GM23338 (cell line): Measurements from ENCODE around the gene NFIA. TPM values are rescaled to one million over a fixed set of nuclear protein-coding genes. Genes with fewer than 3 reads are reported as not detected.

Experiments used
- ATAC-seq: fragments of 200-7000 bp; cut with Tn5 transposase; 3 replicates; pipeline ENCODE4 v1.9.1; 2020
- DNase-seq: peaks from one replicate; pipeline ENCODE4 v3.0.0-alpha.2; 2015; ENCODE audit warnings: low spot score
- H2AFZ ChIP-seq: fragments of 200-600 bp; sonication (generic); 2 replicates; pipeline ENCODE4 v1.8.0; 2016; ENCODE audit warnings: antibody characterized with exemption, mild to moderate bottlenecking, moderate library complexity
- H3F3A ChIP-seq: fragments of 200-600 bp; sonication (generic); replicated peaks from 2 replicates; pipeline ENCODE4 v1.8.0; 2017; ENCODE audit warnings: antibody characterized with exemption, mixed run types, low read depth
- H3K27ac ChIP-seq: fragments of 200-600 bp; sonication (generic); 2 replicates; pipeline ENCODE4 v1.6.1; 2016; ENCODE audit warnings: low read depth
- H3K27me3 ChIP-seq: fragments of 200-600 bp; sonication (generic); 2 replicates; pipeline ENCODE4 v1.8.0; 2016; ENCODE audit warnings: mild to moderate bottlenecking, mixed run types, moderate library complexity; ENCODE audit not compliant: insufficient read depth
- H3K36me3 ChIP-seq: fragments of 200-600 bp; sonication (generic); 2 replicates; pipeline ENCODE4 v1.8.0; 2016; ENCODE audit warnings: mild to moderate bottlenecking; ENCODE audit not compliant: insufficient read depth
- H3K4me1 ChIP-seq: fragments of 200-600 bp; sonication (generic); 2 replicates; pipeline ENCODE4 v1.8.0; 2016; ENCODE audit warnings: mild to moderate bottlenecking, moderate library complexity; ENCODE audit not compliant: insufficient read depth
- H3K4me2 ChIP-seq: fragments of 200-600 bp; sonication (generic); 2 replicates; pipeline ENCODE4 v1.7.1; 2017; ENCODE audit warnings: mixed run types
- H3K4me3 ChIP-seq: fragments of 200-600 bp; sonication (generic); 2 replicates; pipeline ENCODE4 v1.6.1; 2016; ENCODE audit warnings: mixed run types
- H3K79me2 ChIP-seq: fragments of 200-600 bp; sonication (generic); replicated peaks from 2 replicates; pipeline ENCODE4 v1.8.0; 2017; ENCODE audit warnings: mild to moderate bottlenecking; ENCODE audit not compliant: insufficient read depth
- H3K9me2 ChIP-seq: fragments of 200-600 bp; sonication (generic); 2 replicates; pipeline ENCODE4 v1.8.0; 2017; ENCODE audit not compliant: insufficient read depth
- H4K20me1 ChIP-seq: fragments of 200-600 bp; sonication (generic); replicated peaks from 2 replicates; pipeline ENCODE4 v1.8.0; 2017; ENCODE audit warnings: mild to moderate bottlenecking; ENCODE audit not compliant: insufficient read depth
- H3K27ac Mint-ChIP-seq: 2 replicates; pipeline ENCODE4 v1.8.0; 2020; ENCODE audit warnings: inconsistent platforms, mild to moderate bottlenecking, moderate library complexity, mixed read lengths
- H3K27me3 Mint-ChIP-seq: 3 replicates; pipeline ENCODE4 v1.8.0; 2022; ENCODE audit warnings: low read depth, mild to moderate bottlenecking, moderate library complexity, mixed read lengths, inconsistent platforms; ENCODE audit not compliant: insufficient read depth, poor library complexity
- H3K36me3 Mint-ChIP-seq: 3 replicates; pipeline ENCODE4 v1.8.0; 2021; ENCODE audit warnings: low read depth, mild to moderate bottlenecking, inconsistent platforms, moderate library complexity, mixed read lengths
- H3K4me1 Mint-ChIP-seq: 3 replicates; pipeline ENCODE4 v1.8.0; 2020; ENCODE audit warnings: mild to moderate bottlenecking, inconsistent platforms, mixed read lengths
- H3K4me3 Mint-ChIP-seq: 3 replicates; pipeline ENCODE4 v1.8.0; 2021; ENCODE audit warnings: moderate library complexity, mild to moderate bottlenecking, inconsistent platforms, mixed read lengths
- H3K9me3 Mint-ChIP-seq: 3 replicates; pipeline ENCODE4 v1.8.0; 2020; ENCODE audit warnings: moderate library complexity, mild to moderate bottlenecking, inconsistent platforms, mixed read lengths
- CREB1 ChIP-seq: fragments of 250-450 bp; sonication (Bioruptor Pico); IDR thresholded peaks from 2 replicates; pipeline ENCODE4 v1.5.0; 2020; ENCODE audit warnings: low read depth, mild to moderate bottlenecking, moderate library complexity
- STAT1 ChIP-seq: IDR thresholded peaks from one replicate; pipeline ENCODE4 v1.6.1; 2016; ENCODE audit warnings: antibody characterized with exemption; ENCODE audit not compliant: unreplicated experiment
- ZNF331 ChIP-seq: fragments of 250-450 bp; sonication (Bioruptor Pico); IDR thresholded peaks from 2 replicates; pipeline ENCODE4 v1.5.0; 2020; ENCODE audit warnings: low read depth, mild to moderate bottlenecking, moderate library complexity
- polyA plus RNA-seq: library from polyadenylated mRNA; unstranded; fragments of >200 nt; fragmentation: Nextera tagmentation; extraction: Ambion mirVana; gene quantifications from 2 replicates; pipeline ENCODE4 v1.2.1, GENCODE V29; 2016
- total RNA-seq: library from RNA; depleted of rRNA; stranded (reverse); fragments of >200 nt; shearing (Covaris generic); gene quantifications from 2 replicates; pipeline ENCODE4 v1.2.3, GENCODE V29; 2014
- TF ChIP-seq, protein P1 (sequence below): IDR thresholded peaks from one replicate; pipeline ENCODE4 v1.6.1; 2018; ENCODE audit warnings: antibody characterized with exemption; ENCODE audit not compliant: unreplicated experiment
- TF ChIP-seq, protein P2 (sequence below): IDR thresholded peaks from 2 replicates; pipeline ENCODE4 v1.6.1; 2016; ENCODE audit warnings: antibody characterized with exemption
- TF ChIP-seq, protein P3 (sequence below): fragments of 250-450 bp; sonication (Bioruptor Pico); IDR thresholded peaks from 2 replicates; pipeline ENCODE4 v1.5.0; 2020; ENCODE audit warnings: mild to moderate bottlenecking, moderate library complexity

The NFIA gene
- total and polyA plus RNA-seq, 2 experiments from 2014 or later = 0.97 to 2.3 TPM

DNA sequence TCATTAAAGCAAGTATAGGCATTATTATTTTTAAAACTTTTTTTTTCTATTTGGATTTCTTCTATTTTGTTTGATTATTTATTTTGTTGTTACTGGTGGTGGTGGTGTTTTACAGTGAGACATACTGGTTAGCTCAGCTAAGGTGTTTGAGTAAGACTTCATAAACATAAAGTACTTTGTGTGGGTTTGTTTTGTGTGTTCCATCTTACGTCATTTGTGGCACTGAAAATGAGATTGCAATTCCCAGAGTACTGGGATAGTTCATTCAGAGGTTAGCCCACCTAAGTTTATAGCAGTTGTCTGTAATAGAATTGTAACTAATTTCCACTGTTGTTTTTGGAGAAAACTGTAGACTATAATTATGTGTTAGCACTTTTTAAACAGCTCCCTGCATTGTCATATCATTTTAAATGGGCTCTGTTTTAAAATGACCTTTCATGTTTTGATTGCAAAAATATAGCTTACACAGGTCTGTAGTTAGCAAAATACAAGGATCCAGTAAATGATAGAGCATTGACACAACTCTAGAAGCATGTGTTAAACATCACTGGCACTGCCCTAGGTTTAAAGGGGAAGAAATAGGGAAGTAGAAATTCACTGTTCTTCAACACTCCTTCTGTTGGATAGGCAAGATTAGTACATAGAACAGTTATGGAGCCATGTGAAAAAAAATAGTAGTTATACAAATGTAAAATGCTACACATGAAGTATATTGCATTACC is 171.7 kb downstream of the NFIA start (continued):
- TF ChIP-seq, protein P1, sequence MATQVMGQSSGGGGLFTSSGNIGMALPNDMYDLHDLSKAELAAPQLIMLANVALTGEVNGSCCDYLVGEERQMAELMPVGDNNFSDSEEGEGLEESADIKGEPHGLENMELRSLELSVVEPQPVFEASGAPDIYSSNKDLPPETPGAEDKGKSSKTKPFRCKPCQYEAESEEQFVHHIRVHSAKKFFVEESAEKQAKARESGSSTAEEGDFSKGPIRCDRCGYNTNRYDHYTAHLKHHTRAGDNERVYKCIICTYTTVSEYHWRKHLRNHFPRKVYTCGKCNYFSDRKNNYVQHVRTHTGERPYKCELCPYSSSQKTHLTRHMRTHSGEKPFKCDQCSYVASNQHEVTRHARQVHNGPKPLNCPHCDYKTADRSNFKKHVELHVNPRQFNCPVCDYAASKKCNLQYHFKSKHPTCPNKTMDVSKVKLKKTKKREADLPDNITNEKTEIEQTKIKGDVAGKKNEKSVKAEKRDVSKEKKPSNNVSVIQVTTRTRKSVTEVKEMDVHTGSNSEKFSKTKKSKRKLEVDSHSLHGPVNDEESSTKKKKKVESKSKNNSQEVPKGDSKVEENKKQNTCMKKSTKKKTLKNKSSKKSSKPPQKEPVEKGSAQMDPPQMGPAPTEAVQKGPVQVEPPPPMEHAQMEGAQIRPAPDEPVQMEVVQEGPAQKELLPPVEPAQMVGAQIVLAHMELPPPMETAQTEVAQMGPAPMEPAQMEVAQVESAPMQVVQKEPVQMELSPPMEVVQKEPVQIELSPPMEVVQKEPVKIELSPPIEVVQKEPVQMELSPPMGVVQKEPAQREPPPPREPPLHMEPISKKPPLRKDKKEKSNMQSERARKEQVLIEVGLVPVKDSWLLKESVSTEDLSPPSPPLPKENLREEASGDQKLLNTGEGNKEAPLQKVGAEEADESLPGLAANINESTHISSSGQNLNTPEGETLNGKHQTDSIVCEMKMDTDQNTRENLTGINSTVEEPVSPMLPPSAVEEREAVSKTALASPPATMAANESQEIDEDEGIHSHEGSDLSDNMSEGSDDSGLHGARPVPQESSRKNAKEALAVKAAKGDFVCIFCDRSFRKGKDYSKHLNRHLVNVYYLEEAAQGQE = no peak

DNA sequence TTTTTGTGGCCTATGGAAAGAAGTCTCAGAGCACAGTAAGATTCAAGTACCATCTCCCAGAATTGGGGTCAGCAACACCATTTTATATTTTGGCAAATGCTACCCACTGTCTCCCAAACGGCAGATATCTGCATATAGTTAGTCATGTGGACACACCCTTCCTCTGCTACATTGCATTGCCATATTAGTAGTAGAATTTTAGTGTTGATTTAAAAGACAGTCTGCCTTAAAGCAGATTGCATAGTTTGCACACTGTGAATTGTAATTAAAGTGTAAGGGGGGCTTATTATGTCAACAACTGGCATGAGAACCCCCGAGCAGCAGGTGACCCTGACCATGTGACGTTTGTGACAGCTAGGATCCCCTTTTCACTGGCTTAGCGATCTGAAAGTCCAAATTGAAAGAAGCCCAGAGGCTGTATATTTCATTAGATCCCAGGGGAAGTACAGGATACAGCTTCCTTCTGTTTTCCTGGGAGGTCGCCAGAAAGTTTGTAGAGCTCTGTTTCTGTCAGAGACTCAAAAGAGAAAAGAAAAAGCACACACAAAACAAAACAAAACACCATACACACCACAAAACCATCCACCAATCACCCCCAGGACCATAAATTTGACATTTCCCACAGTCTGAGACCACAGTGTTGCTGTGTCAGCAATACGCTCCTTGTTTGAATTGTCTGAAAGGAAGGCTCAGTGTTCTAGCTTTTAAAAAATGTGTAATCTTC is 172.4 kb downstream of the NFIA start:
- Histone ChIP-seq H3K4me2 (no peak overlapping the region), H3K27me3 (no peaks in the 10 kb centered on the region), H3K27ac (no peak overlapping the region), H2AFZ (no peak overlapping the region), H3K36me3 (no peaks in the 10 kb centered on the region), H3F3A (no peaks in the 10 kb centered on the region), H3K79me2 (no peaks in the 10 kb centered on the region), H3K4me1 (peaks cover 14% of the 10 kb centered on the region), H4K20me1 (no peaks in the 10 kb centered on the region), H3K9me2 (no peaks in the 10 kb centered on the region; the same call in 1 of the 2 replicates), H3K4me3 (no peak overlapping the region)
- Mint-ChIP-seq H3K4me3 (no peak overlapping the region), H3K4me1 (peaks cover 32% of the 10 kb centered on the region; the same call in 2 of the 3 replicates), H3K27me3 (peaks cover 2% of the 10 kb centered on the region), H3K27ac (no peak overlapping the region), H3K9me3 (no peaks in the 10 kb centered on the region), H3K36me3 (no peaks in the 10 kb centered on the region)
- DNase-seq (no peak), ATAC-seq (no peak)
- TF ChIP-seq, protein P2, sequence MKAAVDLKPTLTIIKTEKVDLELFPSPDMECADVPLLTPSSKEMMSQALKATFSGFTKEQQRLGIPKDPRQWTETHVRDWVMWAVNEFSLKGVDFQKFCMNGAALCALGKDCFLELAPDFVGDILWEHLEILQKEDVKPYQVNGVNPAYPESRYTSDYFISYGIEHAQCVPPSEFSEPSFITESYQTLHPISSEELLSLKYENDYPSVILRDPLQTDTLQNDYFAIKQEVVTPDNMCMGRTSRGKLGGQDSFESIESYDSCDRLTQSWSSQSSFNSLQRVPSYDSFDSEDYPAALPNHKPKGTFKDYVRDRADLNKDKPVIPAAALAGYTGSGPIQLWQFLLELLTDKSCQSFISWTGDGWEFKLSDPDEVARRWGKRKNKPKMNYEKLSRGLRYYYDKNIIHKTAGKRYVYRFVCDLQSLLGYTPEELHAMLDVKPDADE = no peak
- TF ChIP-seq, protein P1 = no peak
- TF ChIP-seq, protein P3, sequence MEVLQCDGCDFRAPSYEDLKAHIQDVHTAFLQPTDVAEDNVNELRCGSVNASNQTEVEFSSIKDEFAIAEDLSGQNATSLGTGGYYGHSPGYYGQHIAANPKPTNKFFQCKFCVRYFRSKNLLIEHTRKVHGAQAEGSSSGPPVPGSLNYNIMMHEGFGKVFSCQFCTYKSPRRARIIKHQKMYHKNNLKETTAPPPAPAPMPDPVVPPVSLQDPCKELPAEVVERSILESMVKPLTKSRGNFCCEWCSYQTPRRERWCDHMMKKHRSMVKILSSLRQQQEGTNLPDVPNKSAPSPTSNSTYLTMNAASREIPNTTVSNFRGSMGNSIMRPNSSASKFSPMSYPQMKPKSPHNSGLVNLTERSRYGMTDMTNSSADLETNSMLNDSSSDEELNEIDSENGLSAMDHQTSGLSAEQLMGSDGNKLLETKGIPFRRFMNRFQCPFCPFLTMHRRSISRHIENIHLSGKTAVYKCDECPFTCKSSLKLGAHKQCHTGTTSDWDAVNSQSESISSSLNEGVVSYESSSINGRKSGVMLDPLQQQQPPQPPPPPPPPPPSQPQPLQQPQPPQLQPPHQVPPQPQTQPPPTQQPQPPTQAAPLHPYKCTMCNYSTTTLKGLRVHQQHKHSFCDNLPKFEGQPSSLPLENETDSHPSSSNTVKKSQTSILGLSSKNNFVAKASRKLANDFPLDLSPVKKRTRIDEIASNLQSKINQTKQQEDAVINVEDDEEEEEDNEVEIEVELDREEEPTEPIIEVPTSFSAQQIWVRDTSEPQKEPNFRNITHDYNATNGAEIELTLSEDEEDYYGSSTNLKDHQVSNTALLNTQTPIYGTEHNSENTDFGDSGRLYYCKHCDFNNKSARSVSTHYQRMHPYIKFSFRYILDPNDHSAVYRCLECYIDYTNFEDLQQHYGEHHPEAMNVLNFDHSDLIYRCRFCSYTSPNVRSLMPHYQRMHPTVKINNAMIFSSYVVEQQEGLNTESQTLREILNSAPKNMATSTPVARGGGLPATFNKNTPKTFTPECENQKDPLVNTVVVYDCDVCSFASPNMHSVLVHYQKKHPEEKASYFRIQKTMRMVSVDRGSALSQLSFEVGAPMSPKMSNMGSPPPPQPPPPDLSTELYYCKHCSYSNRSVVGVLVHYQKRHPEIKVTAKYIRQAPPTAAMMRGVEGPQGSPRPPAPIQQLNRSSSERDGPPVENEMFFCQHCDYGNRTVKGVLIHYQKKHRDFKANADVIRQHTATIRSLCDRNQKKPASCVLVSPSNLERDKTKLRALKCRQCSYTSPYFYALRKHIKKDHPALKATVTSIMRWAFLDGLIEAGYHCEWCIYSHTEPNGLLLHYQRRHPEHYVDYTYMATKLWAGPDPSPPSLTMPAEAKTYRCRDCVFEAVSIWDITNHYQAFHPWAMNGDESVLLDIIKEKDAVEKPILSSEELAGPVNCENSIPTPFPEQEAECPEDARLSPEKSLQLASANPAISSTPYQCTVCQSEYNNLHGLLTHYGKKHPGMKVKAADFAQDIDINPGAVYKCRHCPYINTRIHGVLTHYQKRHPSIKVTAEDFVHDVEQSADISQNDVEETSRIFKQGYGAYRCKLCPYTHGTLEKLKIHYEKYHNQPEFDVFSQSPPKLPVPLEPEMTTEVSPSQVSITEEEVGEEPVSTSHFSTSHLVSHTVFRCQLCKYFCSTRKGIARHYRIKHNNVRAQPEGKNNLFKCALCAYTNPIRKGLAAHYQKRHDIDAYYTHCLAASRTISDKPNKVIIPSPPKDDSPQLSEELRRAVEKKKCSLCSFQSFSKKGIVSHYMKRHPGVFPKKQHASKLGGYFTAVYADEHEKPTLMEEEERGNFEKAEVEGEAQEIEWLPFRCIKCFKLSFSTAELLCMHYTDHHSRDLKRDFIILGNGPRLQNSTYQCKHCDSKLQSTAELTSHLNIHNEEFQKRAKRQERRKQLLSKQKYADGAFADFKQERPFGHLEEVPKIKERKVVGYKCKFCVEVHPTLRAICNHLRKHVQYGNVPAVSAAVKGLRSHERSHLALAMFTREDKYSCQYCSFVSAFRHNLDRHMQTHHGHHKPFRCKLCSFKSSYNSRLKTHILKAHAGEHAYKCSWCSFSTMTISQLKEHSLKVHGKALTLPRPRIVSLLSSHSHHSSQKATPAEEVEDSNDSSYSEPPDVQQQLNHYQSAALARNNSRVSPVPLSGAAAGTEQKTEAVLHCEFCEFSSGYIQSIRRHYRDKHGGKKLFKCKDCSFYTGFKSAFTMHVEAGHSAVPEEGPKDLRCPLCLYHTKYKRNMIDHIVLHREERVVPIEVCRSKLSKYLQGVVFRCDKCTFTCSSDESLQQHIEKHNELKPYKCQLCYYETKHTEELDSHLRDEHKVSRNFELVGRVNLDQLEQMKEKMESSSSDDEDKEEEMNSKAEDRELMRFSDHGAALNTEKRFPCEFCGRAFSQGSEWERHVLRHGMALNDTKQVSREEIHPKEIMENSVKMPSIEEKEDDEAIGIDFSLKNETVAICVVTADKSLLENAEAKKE (CRISPR knock-in tag) = no peak
- TF ChIP-seq ZNF331 (CRISPR knock-in tag) (no peak), STAT1 (no peak), CREB1 (CRISPR knock-in tag) (no peak)
